Right cardiac atrium (tissue), 5 donors: Measurements from ENCODE around the gene TNN. TPM values are rescaled to one million over a fixed set of nuclear protein-coding genes. Genes with fewer than 3 reads are reported as not detected.

Experiments used
- ATAC-seq, 2 donors: fragments of 200-7000 bp; cut with Tn5 transposase; one replicate each; pipeline versions ENCODE4 v1.8.0 to v1.9.1; 2020; ENCODE audit warnings: moderate library complexity in 2 of 2, mild to moderate bottlenecking in 1 of 2
- DNase-seq, 3 donors: peaks; one replicate each; pipeline ENCODE4 v3.0.0-alpha.2; 2020
- H3K27ac ChIP-seq: one replicate; pipeline ENCODE4 v1.5.1; 2013; ENCODE audit warnings: mild to moderate bottlenecking, low read length, control low read depth, moderate library complexity
- H3K27me3 ChIP-seq: one replicate; pipeline ENCODE4 v1.6.1; 2013; ENCODE audit not compliant: control insufficient read depth, insufficient read depth
- H3K4me1 ChIP-seq: one replicate; pipeline ENCODE4 v1.6.1; 2013; ENCODE audit warnings: low read length; ENCODE audit not compliant: control insufficient read depth, insufficient read depth
- H3K4me3 ChIP-seq: one replicate; pipeline ENCODE4 v1.5.1; 2013; ENCODE audit warnings: low read length, control low read depth
- H3K9me3 ChIP-seq: one replicate; pipeline ENCODE4 v1.6.1; 2013; ENCODE audit warnings: low read length; ENCODE audit not compliant: control insufficient read depth
- WGBS: extraction: QIAGEN DNeasy Blood & Tissue Kit; methylation state at CpG from one replicate; pipeline ENCODE4 v1.1.7; 2013; 5-methylcytosine and 5-hydroxymethylcytosine counted together
- intact Hi-C, 4 donors: fragments of 100-400 bp; cut with DNase I; formaldehyde crosslinking; loops; one replicate each; pipeline versions ENCODE4 v1.11.0 to v1.14.0; 2022 to 2023
- polyA plus RNA-seq: library from polyadenylated mRNA; stranded (reverse); fragments of 200-250 nt; gene quantifications from one replicate; pipeline ENCODE4 v1.2.3, GENCODE V29; 2013
- total RNA-seq, 4 donors: library from RNA; stranded (reverse); fragmentation: NEBNext Ultra II Directional; extraction: Animal tissue kit (Norgen Biotek cat#: 25700); gene quantifications; one replicate each; pipeline ENCODE4 v1.2.1, GENCODE V29; 2021
- donor health status: healthy with polysubstance abuse.
- donor health status: DM: no; HTN: yes; CAD: no.
- donor health status: DM: no; HTN: no; CAD: no.
- donor health status: DM: no; HTN: yes; CAD: no; lungs with severe emphysema.
- donor health status: DM: yes; HTN: yes; CAD: no.

Gene TNN
- total and polyA plus RNA-seq, 5 donors, result 0.09 to 0.19 (median 0.13) TPM; not detected in 1

DNA sequence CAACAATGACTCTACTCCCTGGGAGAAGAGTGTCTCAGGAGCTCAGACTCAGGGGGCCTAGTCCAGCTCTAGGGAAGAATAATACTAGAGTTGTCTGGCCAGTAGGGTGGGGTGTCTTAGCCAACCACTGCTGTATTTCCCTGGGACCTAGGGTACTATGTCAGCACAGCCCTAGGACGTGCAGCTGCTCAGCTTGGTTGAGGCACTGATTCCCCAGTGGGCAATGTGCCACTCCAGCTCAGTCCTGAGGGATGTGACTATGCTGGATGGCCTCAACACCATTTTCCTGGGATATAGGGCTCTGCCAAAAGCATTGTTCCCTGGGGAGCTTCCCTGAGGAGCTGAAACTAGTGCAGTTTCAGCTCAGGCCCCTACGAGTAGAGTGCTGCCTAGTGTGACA is 47.4 kb downstream of the TNN start:
- ATAC-seq (no peak), DNase-seq (no peak)
- Histone ChIP-seq H3K9me3 (no peaks in the 10 kb centered on the region), H3K4me1 (no peaks in the 10 kb centered on the region), H3K4me3 (no peak overlapping the region), H3K27ac (no peak overlapping the region), H3K27me3 (no peaks in the 10 kb centered on the region)
- intact Hi-C loops, result no loop called here
- 67% methylated on average over 2 of the region's 2 CpGs for WGBS

DNA sequence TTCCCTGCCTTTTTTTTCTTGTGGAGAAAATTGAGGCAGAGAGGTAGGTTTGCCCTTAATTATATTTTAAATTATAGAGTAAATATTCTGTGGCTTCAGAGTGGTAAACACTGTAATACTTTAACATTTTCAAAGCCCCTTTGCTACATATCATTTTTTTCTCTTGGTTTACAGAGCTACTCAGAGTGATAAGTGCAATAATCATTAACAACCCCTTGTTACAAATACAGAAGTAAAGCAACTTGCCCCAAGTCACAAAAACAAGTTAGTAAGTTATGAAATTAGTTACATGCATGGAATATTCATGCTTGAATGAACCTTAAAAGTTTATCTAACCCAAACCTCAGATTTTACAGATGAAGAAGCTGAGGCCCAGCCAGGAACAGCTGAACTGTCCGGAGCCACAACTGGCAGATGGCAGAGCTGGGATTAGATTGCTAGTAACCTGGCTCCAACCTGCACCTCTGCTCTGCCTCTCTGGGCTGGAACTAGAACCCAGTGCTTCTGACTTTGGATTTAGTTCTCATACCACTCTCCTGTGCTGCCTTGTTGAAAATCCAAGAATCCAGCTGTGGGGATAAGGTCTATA is 48.7 kb downstream of the TNN start:
- intact Hi-C loops, result no loop called here
- WGBS, result 90% methylated on average over 1 of the region's 1 CpG
- ATAC-seq, result no peak

DNA sequence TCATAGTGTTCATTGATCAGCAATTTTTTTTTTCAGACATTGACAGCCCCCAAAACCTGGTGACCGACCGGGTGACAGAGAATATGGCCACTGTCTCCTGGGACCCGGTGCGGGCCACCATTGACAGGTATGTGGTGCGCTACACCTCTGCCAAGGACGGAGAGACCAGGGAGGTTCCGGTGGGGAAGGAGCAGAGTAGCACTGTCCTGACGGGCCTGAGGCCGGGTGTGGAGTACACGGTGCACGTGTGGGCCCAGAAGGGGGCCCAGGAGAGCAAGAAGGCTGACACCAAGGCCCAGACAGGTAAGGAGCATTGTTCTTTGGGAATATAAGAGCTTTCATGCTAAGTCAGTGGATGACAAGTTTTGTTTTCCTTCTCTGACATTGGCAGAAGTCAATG is 49.3 kb downstream of the TNN start:
- no peaks in the 10 kb centered on the region for H3K9me3 ChIP-seq
- no peak overlapping the region for H3K27ac ChIP-seq
- ATAC-seq, result no peak
- intact Hi-C loops, result no loop called here
- peak in 1 of 3 donors; percentile 45 for DNase-seq
- no peaks in the 10 kb centered on the region for H3K4me1 ChIP-seq
- no peaks in the 10 kb centered on the region for H3K27me3 ChIP-seq
- 77% methylated on average over 11 of the region's 11 CpGs for WGBS
- H3K4me3 ChIP-seq, result no peak overlapping the region

More for the DNA sequence above, 48.7 kb downstream of the TNN start:
- Histone ChIP-seq H3K27me3 (no peaks in the 10 kb centered on the region), H3K4me3 (no peak overlapping the region), H3K27ac (no peak overlapping the region), H3K9me3 (no peaks in the 10 kb centered on the region), H3K4me1 (no peaks in the 10 kb centered on the region)
- no peak for DNase-seq

GRCh38 chr1:175118375-175119367 is 51.0 kb downstream of the TNN start:
- DNase-seq (no peak), ATAC-seq (no peak)

DNA sequence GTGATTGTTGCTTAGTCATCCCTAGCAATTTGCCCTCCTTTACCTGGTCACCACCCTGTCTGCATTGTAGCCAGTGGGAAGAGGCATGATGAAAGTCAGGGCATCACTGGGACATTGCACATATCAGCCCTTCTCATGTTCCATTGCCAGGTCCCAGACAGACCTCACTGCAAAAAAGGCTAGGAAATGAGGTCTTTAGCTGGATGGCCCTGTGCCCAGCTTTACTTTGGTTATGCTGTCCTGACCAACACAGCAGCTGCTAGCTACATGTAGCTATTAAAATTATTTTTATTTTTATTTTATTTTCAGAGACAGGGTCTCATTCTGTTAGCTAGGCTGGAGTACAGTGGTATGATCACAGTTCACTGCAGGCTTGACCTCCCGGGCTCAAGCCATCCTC is 52.9 kb downstream of the TNN start:
- H3K4me3 ChIP-seq, result no peak overlapping the region
- H3K4me1 ChIP-seq, result no peaks in the 10 kb centered on the region
- H3K9me3 ChIP-seq, result no peaks in the 10 kb centered on the region
- 89% methylated on average over 1 of the region's 1 CpG for WGBS
- H3K27ac ChIP-seq, result no peak overlapping the region
- no peaks in the 10 kb centered on the region for H3K27me3 ChIP-seq
- ATAC-seq (no peak), DNase-seq (no peak)
- intact Hi-C loops, result loop anchor here in 1 of 4 donors (5.0 kb wide), 1 partner anchor 88 kb away; no protein-coding TSS in a partner anchor

More at GRCh38 chr1:175118375-175119367, 51.0 kb downstream of the TNN start:
- Histone ChIP-seq H3K4me3 (no peak overlapping the region), H3K27me3 (no peaks in the 10 kb centered on the region), H3K9me3 (no peaks in the 10 kb centered on the region), H3K4me1 (no peaks in the 10 kb centered on the region), H3K27ac (no peak overlapping the region)
- intact Hi-C loops, result no loop called here
- WGBS, result 89% methylated on average over 13 of the region's 13 CpGs

- no peak overlapping the region for H3K27ac ChIP-seq
- WGBS, result 29% methylated on average over 1 of the region's 1 CpG
- H3K9me3 ChIP-seq, result no peaks in the 10 kb centered on the region
- DNase-seq (no peak), ATAC-seq (peak in 1 of 2 donors; percentile 36)
- H3K4me1 ChIP-seq, result peaks cover 15% of the 10 kb centered on the region
- no peak overlapping the region for H3K4me3 ChIP-seq
- no peaks in the 10 kb centered on the region for H3K27me3 ChIP-seq
- intact Hi-C loops, result loop anchor here in 3 of 4 donors (5.0 kb wide), 1 partner anchor 93 kb away; no protein-coding TSS in a partner anchor
Measured at GRCh38 chr1:175124861-175125260, 57.2 kb downstream of the TNN start.

DNA sequence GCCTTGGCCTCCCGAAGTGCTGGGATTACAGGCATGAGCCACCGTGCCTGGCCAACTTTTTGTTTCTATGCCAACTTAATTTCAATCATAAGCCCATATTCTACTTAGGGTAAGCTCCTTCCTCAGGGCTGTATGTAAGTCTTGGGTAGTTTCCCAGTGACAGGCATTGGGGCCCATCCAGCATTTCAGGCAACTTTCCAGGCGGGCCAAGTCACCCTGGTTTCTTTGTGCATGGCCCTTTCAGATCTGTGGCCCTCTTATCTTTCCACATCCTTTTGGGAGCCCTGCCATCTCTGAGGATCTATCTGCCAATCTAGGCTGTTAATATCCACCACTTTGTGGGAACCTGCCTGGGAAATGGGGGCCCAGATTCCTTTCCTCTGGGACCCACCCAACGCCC is 58.7 kb downstream of the TNN start:
- Histone ChIP-seq H3K4me1 (peaks cover 22% of the 10 kb centered on the region), H3K4me3 (no peak overlapping the region), H3K9me3 (no peaks in the 10 kb centered on the region), H3K27ac (no peak overlapping the region), H3K27me3 (no peaks in the 10 kb centered on the region)
- ATAC-seq (peak in 1 of 2 donors; percentile 30), DNase-seq (peak in 1 of 3 donors; percentile 67)
- WGBS, result 50% methylated on average over 4 of the region's 4 CpGs
- intact Hi-C loops, result loop anchor here in 2 of 4 donors (5.0 kb wide), 1 partner anchor 94 kb away; no protein-coding TSS in a partner anchor

- WGBS, result 83% methylated on average over 6 of the region's 6 CpGs
- no peak for DNase-seq
- Histone ChIP-seq H3K4me1 (peaks cover 24% of the 10 kb centered on the region), H3K27me3 (no peaks in the 10 kb centered on the region), H3K9me3 (no peaks in the 10 kb centered on the region), H3K27ac (peak overlapping the region; percentile 13), H3K4me3 (no peak overlapping the region)
- intact Hi-C loops, result loop anchor here in 2 of 4 donors (5.0 kb wide), 1 partner anchor 95 kb away; no protein-coding TSS in a partner anchor
- ATAC-seq, result no peak
Measured at GRCh38 chr1:175127565-175127964, 59.9 kb downstream of the TNN start.

GRCh38 chr1:175128523-175128922 is 60.9 kb downstream of the TNN start:
- Histone ChIP-seq H3K27ac (no peak overlapping the region), H3K4me3 (no peak overlapping the region), H3K9me3 (no peaks in the 10 kb centered on the region), H3K27me3 (no peaks in the 10 kb centered on the region), H3K4me1 (peaks cover 24% of the 10 kb centered on the region)
- 83% methylated on average over 9 of the region's 9 CpGs for WGBS
- ATAC-seq (no peak), DNase-seq (peak in 1 of 3 donors; percentile 45)
- intact Hi-C loops, result loop anchor here in 2 of 4 donors (5.0 kb wide), 1 partner anchor 96 kb away; no protein-coding TSS in a partner anchor

DNA sequence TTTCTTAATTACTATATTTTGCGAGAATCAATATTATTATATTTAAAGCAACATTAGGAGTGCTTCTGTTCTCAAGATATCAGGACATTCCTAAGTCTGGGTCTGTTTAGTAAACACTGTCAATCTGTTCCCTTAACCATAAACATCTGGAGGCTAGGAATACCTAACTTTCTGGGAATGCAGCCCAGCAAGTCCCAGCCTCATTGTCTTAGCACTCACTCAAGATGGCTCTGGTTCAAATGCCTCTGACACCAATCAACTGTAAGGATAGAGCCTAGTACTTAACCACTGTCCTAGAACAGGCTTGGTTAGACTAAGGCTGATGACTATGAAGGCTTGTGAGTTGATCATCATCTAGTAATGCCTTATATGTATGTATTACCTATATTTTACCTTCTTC is 61.5 kb downstream of the TNN start:
- ATAC-seq, result peak in 1 of 2 donors; percentile 20
- intact Hi-C loops, result loop anchor here in 2 of 4 donors (5.0 kb wide), 1 partner anchor 97 kb away; no protein-coding TSS in a partner anchor
- Histone ChIP-seq H3K27ac (peak overlapping the region; percentile 27), H3K4me3 (no peak overlapping the region), H3K9me3 (no peaks in the 10 kb centered on the region), H3K27me3 (no peaks in the 10 kb centered on the region), H3K4me1 (peaks cover 24% of the 10 kb centered on the region)
- WGBS, result 68% methylated on average over 1 of the region's 1 CpG
- DNase-seq, result no peak

DNA sequence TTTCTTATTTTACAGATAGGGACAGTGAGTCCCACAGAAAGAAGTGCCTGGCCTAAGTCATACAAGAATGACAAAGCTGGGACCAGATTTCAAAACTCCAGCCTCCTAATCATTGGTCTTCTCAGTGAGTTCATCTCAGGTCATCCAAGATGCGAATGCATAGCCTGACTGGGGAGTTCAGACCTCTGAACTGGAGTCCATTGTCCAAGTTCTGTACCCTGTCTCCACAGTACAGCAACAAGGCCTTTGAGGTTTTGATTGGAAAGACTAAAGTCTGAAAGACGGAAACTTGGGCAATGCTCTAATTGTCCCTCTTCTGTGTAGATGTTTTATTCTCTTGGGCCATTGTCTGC is 62.0 kb downstream of the TNN start:
- H3K4me3 ChIP-seq, result no peak overlapping the region
- no peaks in the 10 kb centered on the region for H3K27me3 ChIP-seq
- DNase-seq (no peak), ATAC-seq (no peak)
- 65% methylated on average over 2 of the region's 2 CpGs for WGBS
- peaks cover 24% of the 10 kb centered on the region for H3K4me1 ChIP-seq
- intact Hi-C loops, result loop anchor here in 2 of 4 donors (5.0 kb wide), 1 partner anchor 97 kb away; no protein-coding TSS in a partner anchor
- H3K27ac ChIP-seq, result peak overlapping the region; percentile 88
- no peaks in the 10 kb centered on the region for H3K9me3 ChIP-seq
